KMS-11 (cell line): Measurements from ENCODE around the gene CYGB.
"Not testable (repeated sequence)": the region's sequence is repeated elsewhere in the genome, so short reads cannot be mapped to it uniquely, and the experiment has no call there.

ENCODE experiments used
- H2AFZ ChIP-seq: fragments of 200-600 bp; sonication (generic); 2 replicates; pipeline ENCODE4 v1.6.1; 2016; ENCODE audit warnings: antibody characterized with exemption, mixed run types, low read depth
- H3K27ac ChIP-seq: fragments of 200-600 bp; sonication (generic); 2 replicates; pipeline ENCODE4 v1.6.1; 2016; ENCODE audit warnings: mild to moderate bottlenecking, mixed run types
- H3K27me3 ChIP-seq: fragments of 200-600 bp; sonication (generic); 2 replicates; pipeline ENCODE4 v1.6.1; 2017; ENCODE audit warnings: mild to moderate bottlenecking, low read depth, mixed run types, moderate library complexity; ENCODE audit not compliant: insufficient read depth
- H3K36me3 ChIP-seq: fragments of 200-600 bp; sonication (generic); 2 replicates; pipeline ENCODE4 v1.6.1; 2017; ENCODE audit warnings: mild to moderate bottlenecking, mixed run types; ENCODE audit not compliant: insufficient read depth
- H3K4me1 ChIP-seq: fragments of 200-600 bp; sonication (generic); 2 replicates; pipeline ENCODE4 v1.6.1; 2016; ENCODE audit warnings: mild to moderate bottlenecking, low read depth, mixed run types; ENCODE audit not compliant: poor library complexity, severe bottlenecking
- H3K4me2 ChIP-seq: fragments of 200-600 bp; sonication (generic); 2 replicates; pipeline ENCODE4 v1.7.0; 2016; ENCODE audit warnings: mild to moderate bottlenecking, mixed run types
- H3K4me3 ChIP-seq: fragments of 200-600 bp; sonication (generic); IDR thresholded peaks from 2 replicates; pipeline ENCODE4 v1.6.1; 2017; ENCODE audit warnings: low read depth, low read length, mixed read lengths; ENCODE audit not compliant: insufficient read depth
- H3K79me2 ChIP-seq: fragments of 200-600 bp; sonication (generic); 2 replicates; pipeline ENCODE4 v1.6.1; 2016; ENCODE audit warnings: low read depth, mixed run types; ENCODE audit not compliant: insufficient read depth
- H3K9ac ChIP-seq: fragments of 200-600 bp; sonication (generic); 2 replicates; pipeline ENCODE4 v1.6.1; 2016; ENCODE audit warnings: mild to moderate bottlenecking, mixed run types
- H4K20me1 ChIP-seq: fragments of 200-600 bp; sonication (generic); 2 replicates; pipeline ENCODE4 v1.6.1; 2016; ENCODE audit warnings: mild to moderate bottlenecking, mixed run types; ENCODE audit not compliant: insufficient read depth
- TF ChIP-seq, protein P1 (sequence below): fragments of 200-600 bp; sonication (generic); conservative IDR thresholded peaks from 2 replicates; pipeline ENCODE4 v1.6.1; 2017; ENCODE audit warnings: low read depth, mild to moderate bottlenecking, antibody characterized with exemption, low read length, moderate library complexity, mixed read lengths

CYGB gene

DNA sequence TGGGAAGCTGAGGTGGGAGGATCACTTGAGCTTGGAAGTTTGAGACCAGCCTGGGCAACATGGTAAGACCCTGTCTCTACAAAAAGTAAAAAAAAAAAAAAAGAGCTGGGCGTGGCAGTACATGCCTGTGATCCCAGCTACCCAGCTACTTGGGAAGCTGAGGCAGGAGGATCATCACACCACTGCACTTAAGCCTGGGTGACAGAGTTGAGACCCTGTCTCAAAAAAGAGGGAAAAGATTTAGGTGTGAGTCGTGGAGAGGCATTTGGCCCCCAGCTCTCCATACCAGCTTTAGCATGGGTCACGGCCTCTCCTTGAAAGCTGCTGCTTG, 29.1 kb upstream of the CYGB start:
- Histone ChIP-seq H3K27ac (peak overlapping the region; percentile 44; the same call in 1 of the 2 replicates), H3K9ac (no peak overlapping the region), H3K27me3 (no peaks in the 10 kb centered on the region), H3K4me2 (peak overlapping the region; percentile 21; the same call in 1 of the 2 replicates), H3K36me3 (peaks cover 11% of the 10 kb centered on the region), H2AFZ (no peak overlapping the region), H3K4me3 (no peak overlapping the region), H4K20me1 (peaks cover 12% of the 10 kb centered on the region), H3K4me1 (peaks cover 38% of the 10 kb centered on the region), H3K79me2 (peaks cover 15% of the 10 kb centered on the region; the same call in 1 of the 2 replicates)
- TF ChIP-seq, protein P1, sequence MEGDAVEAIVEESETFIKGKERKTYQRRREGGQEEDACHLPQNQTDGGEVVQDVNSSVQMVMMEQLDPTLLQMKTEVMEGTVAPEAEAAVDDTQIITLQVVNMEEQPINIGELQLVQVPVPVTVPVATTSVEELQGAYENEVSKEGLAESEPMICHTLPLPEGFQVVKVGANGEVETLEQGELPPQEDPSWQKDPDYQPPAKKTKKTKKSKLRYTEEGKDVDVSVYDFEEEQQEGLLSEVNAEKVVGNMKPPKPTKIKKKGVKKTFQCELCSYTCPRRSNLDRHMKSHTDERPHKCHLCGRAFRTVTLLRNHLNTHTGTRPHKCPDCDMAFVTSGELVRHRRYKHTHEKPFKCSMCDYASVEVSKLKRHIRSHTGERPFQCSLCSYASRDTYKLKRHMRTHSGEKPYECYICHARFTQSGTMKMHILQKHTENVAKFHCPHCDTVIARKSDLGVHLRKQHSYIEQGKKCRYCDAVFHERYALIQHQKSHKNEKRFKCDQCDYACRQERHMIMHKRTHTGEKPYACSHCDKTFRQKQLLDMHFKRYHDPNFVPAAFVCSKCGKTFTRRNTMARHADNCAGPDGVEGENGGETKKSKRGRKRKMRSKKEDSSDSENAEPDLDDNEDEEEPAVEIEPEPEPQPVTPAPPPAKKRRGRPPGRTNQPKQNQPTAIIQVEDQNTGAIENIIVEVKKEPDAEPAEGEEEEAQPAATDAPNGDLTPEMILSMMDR, result no peak

- peaks cover 18% of the 10 kb centered on the region for H4K20me1 ChIP-seq
Observed at GRCh38 chr17:76565728-76566612, 28.5 kb upstream of the CYGB start.

GRCh38 chr17:76564991-76565727, 27.6 kb upstream of the CYGB start:
- H3K9ac ChIP-seq, H3K27ac ChIP-seq, H2AFZ ChIP-seq, H3K4me2 ChIP-seq, H3K27me3 ChIP-seq, H3K4me3 ChIP-seq: not testable (repeated sequence)
- H3K4me1 ChIP-seq, result peaks cover 52% of the 10 kb centered on the region
- H4K20me1 ChIP-seq, result peaks cover 26% of the 10 kb centered on the region
- H3K36me3 ChIP-seq, result peaks cover 17% of the 10 kb centered on the region
- H3K79me2 ChIP-seq, result peaks cover 29% of the 10 kb centered on the region

More at GRCh38 chr17:76565728-76566612, 28.5 kb upstream of the CYGB start:
- peaks cover 21% of the 10 kb centered on the region for H3K79me2 ChIP-seq
- no peak overlapping the region for H3K4me3 ChIP-seq
- TF ChIP-seq, protein P1, result 0 out of 2 replicates have a peak, but pooled peaks have one; percentile 18
- no peak overlapping the region; the same call in 1 of the 2 replicates for H3K27ac ChIP-seq
- H3K4me1 ChIP-seq, result peaks cover 44% of the 10 kb centered on the region
- no peak overlapping the region for H3K9ac ChIP-seq
- H3K27me3 ChIP-seq, result no peaks in the 10 kb centered on the region
- H3K36me3 ChIP-seq, result peaks cover 12% of the 10 kb centered on the region
- no peak overlapping the region for H3K4me2 ChIP-seq
- no peak overlapping the region for H2AFZ ChIP-seq

GRCh38 chr17:76563359-76563758, 25.9 kb upstream of the CYGB start:
- not testable (repeated sequence) for H3K4me3 ChIP-seq, H3K9ac ChIP-seq, H3K4me2 ChIP-seq, H3K27ac ChIP-seq, H2AFZ ChIP-seq, H3K27me3 ChIP-seq
- H4K20me1 ChIP-seq, result peaks cover 35% of the 10 kb centered on the region
- H3K36me3 ChIP-seq, result peaks cover 27% of the 10 kb centered on the region
- peaks cover 67% of the 10 kb centered on the region for H3K4me1 ChIP-seq
- H3K79me2 ChIP-seq, result peaks cover 47% of the 10 kb centered on the region

GRCh38 chr17:76562734-76563148, 25.2 kb upstream of the CYGB start:
- H3K79me2 ChIP-seq, result peaks cover 54% of the 10 kb centered on the region
- no peak overlapping the region for H3K9ac ChIP-seq
- peaks cover 65% of the 10 kb centered on the region for H3K4me1 ChIP-seq
- H3K27me3 ChIP-seq, result no peaks in the 10 kb centered on the region
- no peak overlapping the region for H2AFZ ChIP-seq
- no peak overlapping the region for H3K27ac ChIP-seq
- TF ChIP-seq, protein P1, result no peak
- no peak overlapping the region for H3K4me2 ChIP-seq
- no peak overlapping the region for H3K4me3 ChIP-seq
- H4K20me1 ChIP-seq, result peaks cover 35% of the 10 kb centered on the region
- peaks cover 27% of the 10 kb centered on the region for H3K36me3 ChIP-seq
